MV-4-11 (cell line): ENCODE results near the gene REG3A.

Experiments used
- DNase-seq: peaks from one replicate; lab custom pipeline; 2025; lab: John Stamatoyannopoulos, UW

Gene REG3A

GRCh38 chr2:79159653-79160052, at the start of gene REG3A:
TSS of gene REG3A (minus strand) at chr2:79159753. CDS start at chr2:79159405, 348 bp downstream.
- DNase-seq = no peak

- DNase-seq = no peak
Observed at GRCh38 chr2:79200762-79201161, 41.2 kb upstream of the REG3A start.

GRCh38 chr2:79191816-79192215, 32.3 kb upstream of the REG3A start:
- DNase-seq = no peak

GRCh38 chr2:79191081-79191480, 31.5 kb upstream of the REG3A start:
- DNase-seq = no peak

GRCh38 chr2:79189465-79189864, 29.9 kb upstream of the REG3A start:
- DNase-seq = no peak

GRCh38 chr2:79181617-79182016, 22.1 kb upstream of the REG3A start:
- no peak for DNase-seq

GRCh38 chr2:79180092-79180491, 20.5 kb upstream of the REG3A start:
- DNase-seq = no peak

GRCh38 chr2:79179036-79179435, 19.5 kb upstream of the REG3A start:
- no peak for DNase-seq

GRCh38 chr2:79178076-79178674, 18.6 kb upstream of the REG3A start:
- no peak for DNase-seq

GRCh38 chr2:79171348-79171958, 11.9 kb upstream of the REG3A start:
- no peak for DNase-seq

GRCh38 chr2:79162801-79163200, 3.2 kb upstream of the REG3A start:
- DNase-seq = no peak

GRCh38 chr2:79162132-79162531, 2.6 kb upstream of the REG3A start:
- no peak for DNase-seq

- DNase-seq = no peak
Observed at GRCh38 chr2:79159030-79159429, 523 bp downstream of the REG3A start.

GRCh38 chr2:79155826-79156476, 3.6 kb downstream of the REG3A start:
- DNase-seq = no peak

GRCh38 chr2:79139423-79139822, 20.1 kb downstream of the REG3A start:
- DNase-seq = no peak

GRCh38 chr2:79138385-79138784, 21.2 kb downstream of the REG3A start:
- no peak for DNase-seq

GRCh38 chr2:79131687-79132086, 27.9 kb downstream of the REG3A start:
- DNase-seq = no peak

- DNase-seq = peak; percentile 44
Observed at GRCh38 chr2:79129804-79130203, 29.7 kb downstream of the REG3A start.

GRCh38 chr2:79129260-79129659, 30.3 kb downstream of the REG3A start:
- no peak for DNase-seq

- no peak for DNase-seq
Observed at GRCh38 chr2:79128406-79128805, 31.1 kb downstream of the REG3A start.

GRCh38 chr2:79125721-79125985, 33.9 kb downstream of the REG3A start:
- DNase-seq = no peak

- peak; percentile 2 for DNase-seq
Observed at GRCh38 chr2:79124907-79125720, 34.4 kb downstream of the REG3A start.

GRCh38 chr2:79122676-79123075, 36.9 kb downstream of the REG3A start:
- no peak for DNase-seq
